GM12892 (cell line): ENCODE results near the gene AOPEP.

Experiments
- POLR2A ChIP-seq: IDR thresholded peaks from 2 replicates; pipeline ENCODE4 v1.6.1; 2011; ENCODE audit warnings: low read depth, low read length, control low read depth
- POLR2AphosphoS5 ChIP-seq: IDR thresholded peaks from 2 replicates; pipeline ENCODE4 v1.6.1; 2011; ENCODE audit warnings: low read depth, low read length, control low read depth
- TAF1 ChIP-seq: IDR thresholded peaks from 2 replicates; pipeline ENCODE4 v1.6.1; 2011; ENCODE audit warnings: low read depth, mild to moderate bottlenecking, control low read depth, low read length, borderline replicate concordance

- no peak for TF ChIP-seq POLR2AphosphoS5
- TF ChIP-seq POLR2A: no peak
- TF ChIP-seq TAF1: no peak
Observed at GRCh38 chr9:94857791-94858190, 131.3 kb downstream of the AOPEP start.
